Stimulated activated CD4-positive, alpha-beta T cell treated with anti-CD3 and anti-CD28 coated beads, Interleukin-15, amount 100 ng/mL, for 24 hours (primary cell): ENCODE measurements around the gene SREBF1.

Experiments used
- DNase-seq: peaks from one replicate; pipeline ENCODE4 v3.0.0-alpha.2; 2020

Gene SREBF1

GRCh38 chr17:17836818-17837379, at the start of gene SREBF1:
Gene SREBF1, minus strand, starts transcription at chr17:17836986. Its CDS starts 169 bp downstream, at chr17:17836817.
- DNase-seq = peak; percentile 80

GRCh38 chr17:17886226-17886625, 49.4 kb upstream of the SREBF1 start:
- no peak for DNase-seq

GRCh38 chr17:17884391-17885357, 47.9 kb upstream of the SREBF1 start:
- no peak for DNase-seq

- no peak for DNase-seq
These were observed 47.0 kb upstream of the SREBF1 start for GRCh38 chr17:17883801-17884200.

GRCh38 chr17:17882082-17882581, 45.3 kb upstream of the SREBF1 start:
- DNase-seq = no peak

GRCh38 chr17:17880577-17881196, 43.9 kb upstream of the SREBF1 start:
- no peak for DNase-seq

GRCh38 chr17:17877529-17878358, 41.0 kb upstream of the SREBF1 start:
- DNase-seq = no peak

- no peak for DNase-seq
These were observed 40.3 kb upstream of the SREBF1 start for GRCh38 chr17:17876959-17877528.

- DNase-seq = no peak
These were observed 37.7 kb upstream of the SREBF1 start for GRCh38 chr17:17874478-17874877.

GRCh38 chr17:17873450-17873991, 36.7 kb upstream of the SREBF1 start:
- no peak for DNase-seq

GRCh38 chr17:17872547-17873345, 36.0 kb upstream of the SREBF1 start:
- no peak for DNase-seq

- DNase-seq = no peak
These were observed 35.1 kb upstream of the SREBF1 start for GRCh38 chr17:17871913-17872312.

- DNase-seq = no peak
These were observed 33.5 kb upstream of the SREBF1 start for GRCh38 chr17:17870247-17870646.

GRCh38 chr17:17868641-17869522, 32.1 kb upstream of the SREBF1 start:
- DNase-seq = no peak

- DNase-seq = no peak
These were observed 30.1 kb upstream of the SREBF1 start for GRCh38 chr17:17866897-17867296.

- DNase-seq = no peak
These were observed 29.6 kb upstream of the SREBF1 start for GRCh38 chr17:17866425-17866824.

GRCh38 chr17:17865035-17865434, 28.2 kb upstream of the SREBF1 start:
- no peak for DNase-seq

- DNase-seq = no peak
These were observed 24.0 kb upstream of the SREBF1 start for GRCh38 chr17:17860766-17861107.

GRCh38 chr17:17859909-17860765, 23.4 kb upstream of the SREBF1 start:
- DNase-seq = peak; percentile 76
